ENCODE results near the gene LRRTM3.

- TF ChIP-seq POLR2AphosphoS5 (IDR thresholded peaks at IDR 0.05) (no peak), POLR2A (IDR thresholded peaks at IDR 0.05) (no peak), CTCF (IDR thresholded peaks at IDR 0.05 in 8 of 11, conservative IDR thresholded peaks at IDR 0.05 in 3 of 11) (no peak)
These were observed 15.1 kb downstream of the LRRTM3 start for GRCh38 chr10:66940965-66941364.

All from spleen (tissue), 7 donors.